ES-I3 (cell line): ENCODE measurements around the gene CRYL1.

Source experiments
- H3K36me3 ChIP-seq: 2 replicates; pipeline ENCODE4 v1.6.1; 2013; ENCODE audit warnings: mild to moderate bottlenecking, low read length, control low read depth, moderate library complexity; ENCODE audit not compliant: insufficient read depth
- H3K4me1 ChIP-seq: 2 replicates; pipeline ENCODE4 v1.6.1; 2013; ENCODE audit warnings: mild to moderate bottlenecking, control low read depth, low read length; ENCODE audit not compliant: insufficient read depth
- H3K9ac ChIP-seq: 2 replicates; pipeline ENCODE4 v1.6.1; 2013; ENCODE audit warnings: low read depth, mild to moderate bottlenecking, low read length, moderate library complexity
- H3K9me3 ChIP-seq: 2 replicates; pipeline ENCODE4 v1.6.1; 2013; ENCODE audit warnings: mild to moderate bottlenecking, low read length, moderate library complexity; ENCODE audit not compliant: control insufficient read depth, insufficient read depth

Gene CRYL1

GRCh38 chr13:20375871-20376270 lies 149.8 kb downstream of the CRYL1 start:
- Histone ChIP-seq H3K9me3 (no peaks in the 10 kb centered on the region), H3K9ac (no peak overlapping the region), H3K36me3 (no peaks in the 10 kb centered on the region), H3K4me1 (0 out of 2 replicates have a peak, but pooled peaks cover 3% of the 10 kb centered on the region)

- H3K9me3 ChIP-seq = no peaks in the 10 kb centered on the region
- H3K9ac ChIP-seq = no peak overlapping the region
- H3K4me1 ChIP-seq = 0 out of 2 replicates have a peak, but pooled peaks cover 3% of the 10 kb centered on the region
- no peaks in the 10 kb centered on the region for H3K36me3 ChIP-seq
Observed at GRCh38 chr13:20373861-20374260, 151.8 kb downstream of the CRYL1 start.

- 0 out of 2 replicates have a peak, but pooled peaks cover 3% of the 10 kb centered on the region for H3K4me1 ChIP-seq
- H3K9ac ChIP-seq = no peak overlapping the region
- no peaks in the 10 kb centered on the region for H3K36me3 ChIP-seq
- H3K9me3 ChIP-seq = no peaks in the 10 kb centered on the region
Observed at GRCh38 chr13:20371825-20372224, 153.8 kb downstream of the CRYL1 start.

GRCh38 chr13:20370815-20371421 lies 154.7 kb downstream of the CRYL1 start:
- Histone ChIP-seq H3K9me3 (no peaks in the 10 kb centered on the region), H3K36me3 (no peaks in the 10 kb centered on the region), H3K4me1 (0 out of 2 replicates have a peak, but pooled peaks cover 3% of the 10 kb centered on the region), H3K9ac (no peak overlapping the region)

- H3K36me3 ChIP-seq = no peaks in the 10 kb centered on the region
- H3K9ac ChIP-seq = no peak overlapping the region
- H3K4me1 ChIP-seq = 0 out of 2 replicates have a peak, but pooled peaks cover 3% of the 10 kb centered on the region
- no peaks in the 10 kb centered on the region for H3K9me3 ChIP-seq
Observed at GRCh38 chr13:20369886-20370361, 155.7 kb downstream of the CRYL1 start.

GRCh38 chr13:20366056-20366455 lies 159.6 kb downstream of the CRYL1 start:
- Histone ChIP-seq H3K9me3 (no peaks in the 10 kb centered on the region), H3K9ac (no peak overlapping the region), H3K4me1 (0 out of 2 replicates have a peak, but pooled peaks cover 5% of the 10 kb centered on the region), H3K36me3 (no peaks in the 10 kb centered on the region)

GRCh38 chr13:20363603-20364002 lies 162.1 kb downstream of the CRYL1 start:
- no peaks in the 10 kb centered on the region for H3K36me3 ChIP-seq

GRCh38 chr13:20363172-20363571 lies 162.5 kb downstream of the CRYL1 start:
- no peaks in the 10 kb centered on the region for H3K36me3 ChIP-seq
- H3K4me1 ChIP-seq = 0 out of 2 replicates have a peak, but pooled peaks cover 4% of the 10 kb centered on the region
- H3K9me3 ChIP-seq = no peaks in the 10 kb centered on the region
- H3K9ac ChIP-seq = no peak overlapping the region

More at GRCh38 chr13:20363603-20364002, 162.1 kb downstream of the CRYL1 start:
- Histone ChIP-seq H3K9me3 (no peaks in the 10 kb centered on the region), H3K4me1 (0 out of 2 replicates have a peak, but pooled peaks cover 4% of the 10 kb centered on the region), H3K9ac (no peak overlapping the region)

- Histone ChIP-seq H3K9ac (no peak overlapping the region), H3K9me3 (no peaks in the 10 kb centered on the region), H3K4me1 (0 out of 2 replicates have a peak, but pooled peaks cover 4% of the 10 kb centered on the region), H3K36me3 (no peaks in the 10 kb centered on the region)
Observed at GRCh38 chr13:20362484-20363041, 163.1 kb downstream of the CRYL1 start.

GRCh38 chr13:20360835-20361412 lies 164.7 kb downstream of the CRYL1 start:
- H3K9ac ChIP-seq = no peak overlapping the region
- H3K4me1 ChIP-seq = 0 out of 2 replicates have a peak, but pooled peaks cover 4% of the 10 kb centered on the region
- H3K36me3 ChIP-seq = no peaks in the 10 kb centered on the region
- H3K9me3 ChIP-seq = no peaks in the 10 kb centered on the region

GRCh38 chr13:20360041-20360491 lies 165.6 kb downstream of the CRYL1 start:
- Histone ChIP-seq H3K4me1 (0 out of 2 replicates have a peak, but pooled peaks cover 4% of the 10 kb centered on the region), H3K9me3 (no peaks in the 10 kb centered on the region), H3K36me3 (no peaks in the 10 kb centered on the region), H3K9ac (no peak overlapping the region)

- H3K4me1 ChIP-seq = 0 out of 2 replicates have a peak, but pooled peaks cover 4% of the 10 kb centered on the region
- no peak overlapping the region for H3K9ac ChIP-seq
- H3K9me3 ChIP-seq = no peaks in the 10 kb centered on the region
- no peaks in the 10 kb centered on the region for H3K36me3 ChIP-seq
Observed at GRCh38 chr13:20359335-20359734, 166.3 kb downstream of the CRYL1 start.

GRCh38 chr13:20358022-20358421 lies 167.6 kb downstream of the CRYL1 start:
- Histone ChIP-seq H3K36me3 (no peaks in the 10 kb centered on the region), H3K4me1 (0 out of 2 replicates have a peak, but pooled peaks cover 4% of the 10 kb centered on the region), H3K9ac (no peak overlapping the region), H3K9me3 (no peaks in the 10 kb centered on the region)

- Histone ChIP-seq H3K36me3 (no peaks in the 10 kb centered on the region), H3K9me3 (no peaks in the 10 kb centered on the region), H3K4me1 (no peaks in the 10 kb centered on the region), H3K9ac (no peak overlapping the region)
Observed at GRCh38 chr13:20356444-20356843, 169.2 kb downstream of the CRYL1 start.
